GM12872 (cell line): ENCODE data around the gene MTCL1.

Experiments used
- TF ChIP-seq, protein P1 (sequence below): IDR thresholded peaks from 3 replicates; pipeline ENCODE4 v1.5.1; 2011; ENCODE audit warnings: low read depth, mild to moderate bottlenecking, low read length, moderate library complexity; ENCODE audit not compliant: insufficient read depth

Gene MTCL1

GRCh38 chr18:8856212-8856611, 150.9 kb downstream of the MTCL1 start:
- TF ChIP-seq, protein P1, sequence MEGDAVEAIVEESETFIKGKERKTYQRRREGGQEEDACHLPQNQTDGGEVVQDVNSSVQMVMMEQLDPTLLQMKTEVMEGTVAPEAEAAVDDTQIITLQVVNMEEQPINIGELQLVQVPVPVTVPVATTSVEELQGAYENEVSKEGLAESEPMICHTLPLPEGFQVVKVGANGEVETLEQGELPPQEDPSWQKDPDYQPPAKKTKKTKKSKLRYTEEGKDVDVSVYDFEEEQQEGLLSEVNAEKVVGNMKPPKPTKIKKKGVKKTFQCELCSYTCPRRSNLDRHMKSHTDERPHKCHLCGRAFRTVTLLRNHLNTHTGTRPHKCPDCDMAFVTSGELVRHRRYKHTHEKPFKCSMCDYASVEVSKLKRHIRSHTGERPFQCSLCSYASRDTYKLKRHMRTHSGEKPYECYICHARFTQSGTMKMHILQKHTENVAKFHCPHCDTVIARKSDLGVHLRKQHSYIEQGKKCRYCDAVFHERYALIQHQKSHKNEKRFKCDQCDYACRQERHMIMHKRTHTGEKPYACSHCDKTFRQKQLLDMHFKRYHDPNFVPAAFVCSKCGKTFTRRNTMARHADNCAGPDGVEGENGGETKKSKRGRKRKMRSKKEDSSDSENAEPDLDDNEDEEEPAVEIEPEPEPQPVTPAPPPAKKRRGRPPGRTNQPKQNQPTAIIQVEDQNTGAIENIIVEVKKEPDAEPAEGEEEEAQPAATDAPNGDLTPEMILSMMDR = no peak

DNA sequence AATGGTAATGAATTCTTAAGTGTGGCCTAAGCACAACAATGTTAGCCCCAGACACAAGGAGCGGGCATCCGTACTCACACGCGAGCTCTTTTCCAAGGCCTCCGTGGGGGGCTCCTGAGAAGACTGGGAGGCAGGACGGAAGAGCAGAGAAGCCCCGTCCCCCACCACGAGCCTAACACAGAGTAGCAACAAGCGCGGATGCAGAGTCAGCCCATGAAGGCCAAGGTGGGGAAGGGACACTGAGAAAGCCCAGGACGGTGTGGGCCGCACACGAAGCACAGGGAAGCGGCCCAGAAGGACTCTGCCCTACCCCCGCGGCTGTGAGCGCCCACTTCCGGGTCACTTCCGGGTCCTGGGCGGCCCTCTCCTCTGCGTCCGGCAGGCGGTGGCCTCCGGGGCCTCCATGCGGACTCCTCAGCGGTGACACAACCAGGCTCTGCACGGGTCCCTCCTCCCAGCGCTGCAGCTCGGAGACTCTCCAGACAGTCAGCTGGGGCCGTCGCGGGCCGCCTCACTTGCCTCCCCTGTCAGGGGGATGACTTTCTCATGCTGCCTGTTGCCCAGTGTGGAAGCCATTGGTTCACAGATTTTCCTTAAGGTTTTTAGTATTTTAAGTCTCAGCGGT, 151.5 kb downstream of the MTCL1 start:
- TF ChIP-seq, protein P1 = no peak

- TF ChIP-seq, protein P1 = no peak
Measured at GRCh38 chr18:8857806-8858205, 152.4 kb downstream of the MTCL1 start.

DNA sequence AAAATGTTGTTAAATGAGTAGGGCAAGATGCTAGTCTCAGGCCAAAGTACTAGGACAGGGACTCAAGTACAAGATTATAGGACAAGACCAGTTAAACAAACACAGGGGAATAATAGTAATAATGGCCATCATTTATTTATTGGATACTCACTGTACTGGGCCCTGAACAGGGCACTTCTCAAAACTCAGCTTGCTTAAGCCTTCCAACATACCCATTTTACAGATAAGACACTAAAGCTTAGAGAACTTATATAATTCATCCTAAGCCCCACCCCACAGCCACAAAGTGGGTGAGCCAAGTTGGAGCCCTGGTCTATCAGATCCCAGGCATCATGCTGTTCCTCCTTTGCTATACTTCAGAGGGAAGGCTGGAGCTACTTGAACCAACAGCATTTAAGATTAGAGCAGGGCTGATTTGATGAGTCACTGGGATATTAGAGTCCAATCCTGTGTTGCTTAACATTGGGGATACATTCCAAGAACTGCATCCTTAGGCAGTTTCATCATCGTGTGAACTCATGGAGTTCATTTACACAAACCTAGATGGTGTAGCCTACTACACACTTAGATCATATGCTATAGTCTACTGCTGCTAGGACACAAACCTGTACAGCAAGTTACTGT, 153.6 kb downstream of the MTCL1 start:
- TF ChIP-seq, protein P1 = no peak

DNA sequence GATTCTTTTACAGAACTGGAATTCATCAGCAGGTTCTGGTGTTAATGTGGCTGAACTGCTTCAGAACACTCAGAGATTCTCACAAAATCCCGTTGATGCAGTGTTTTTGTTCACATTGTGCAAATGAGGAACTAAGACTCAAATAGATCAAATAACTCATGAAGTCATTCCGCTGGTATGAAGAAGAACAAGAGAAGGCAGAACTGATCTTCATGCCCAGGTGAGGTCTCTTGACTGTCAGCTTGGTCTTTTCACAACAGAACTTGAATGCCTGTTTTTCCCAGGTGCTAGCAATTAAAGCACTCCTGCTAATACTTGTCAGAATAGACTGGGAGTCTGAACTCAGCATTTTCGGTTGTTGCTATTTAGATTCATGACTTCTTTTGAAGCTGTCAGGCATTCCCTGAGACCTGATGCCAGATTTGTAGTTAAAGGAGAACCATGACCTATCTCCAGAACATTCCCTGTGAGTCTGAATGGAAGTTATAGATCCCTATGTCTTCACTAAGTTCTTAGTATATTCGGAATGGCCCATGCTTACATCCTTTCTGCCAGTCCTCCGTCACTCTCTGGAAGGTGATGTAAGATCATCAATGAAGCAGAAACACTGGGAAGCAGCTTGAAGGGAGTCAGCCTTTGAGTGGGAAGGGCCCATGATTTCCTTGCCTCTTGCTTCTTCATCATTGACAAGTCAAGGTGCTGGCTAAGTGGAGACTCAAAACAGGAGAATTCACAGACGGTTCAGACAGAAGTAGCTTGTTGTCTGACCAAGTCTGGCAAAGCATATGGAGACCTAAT, 155.7 kb downstream of the MTCL1 start:
- TF ChIP-seq, protein P1 = no peak

- TF ChIP-seq, protein P1 = no peak
Measured at GRCh38 chr18:8863427-8863826, 158.1 kb downstream of the MTCL1 start.

DNA sequence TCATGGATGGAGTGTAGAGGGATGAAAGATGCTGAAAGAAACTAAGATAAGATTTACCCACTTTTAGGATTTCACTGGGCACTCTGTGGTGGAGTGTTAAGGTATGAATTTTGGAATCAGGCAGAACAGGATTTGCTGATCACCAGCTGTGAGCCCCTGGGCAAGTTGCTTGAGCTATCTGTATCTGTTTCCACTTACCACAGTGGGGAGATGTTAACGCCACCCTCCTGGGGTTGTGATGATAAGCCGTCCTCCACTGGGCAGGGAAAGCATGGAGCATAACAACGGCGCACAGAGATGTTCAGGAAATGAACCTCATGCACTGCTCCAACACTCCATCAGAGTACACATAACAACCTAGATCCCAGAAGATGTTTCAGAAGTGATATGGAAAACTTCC, 160.6 kb downstream of the MTCL1 start:
- TF ChIP-seq, protein P1 = no peak
